ENCODE measurements around the gene SLC35F3. TPM values are rescaled to one million over a fixed set of nuclear protein-coding genes. Genes with fewer than 3 reads are reported as not detected.

The SLC35F3 gene
- total RNA-seq, 1 experiment from 2014 or later, result not detected

GRCh38 chr1:234373959-234374254, 469.4 kb downstream of the SLC35F3 start:
- peaks cover 47% of the 10 kb centered on the region for H3K36me3 Mint-ChIP-seq (ENCODE audit: insufficient read depth, unreplicated experiment)
- POLR2A ChIA-PET, result interaction anchor here (0.6 to 1.8 kb wide), 6 partner anchors 10 to 602 kb away, joined by 3 to 15 read pairs (median 4); no protein-coding TSS in a partner anchor

More at GRCh38 chr1:234373959-234374254, 469.4 kb downstream of the SLC35F3 start:
- peak overlapping the region; percentile 99 for H3K4me3 Mint-ChIP-seq (ENCODE audit: unreplicated experiment)
- Histone ChIP-seq H3K4me1 (0 out of 2 replicates have a peak, but pooled peaks cover 4% of the 10 kb centered on the region), H3K9me3 (no peaks in the 10 kb centered on the region), H3K36me3 (ENCODE audit: control insufficient read depth, insufficient read depth, low read length) (peaks cover 2% of the 10 kb centered on the region), H3K27me3 (replicated peaks; ENCODE audit: control insufficient read depth, insufficient read depth, low read length) (no peaks in the 10 kb centered on the region), H3K4me3 (ENCODE audit: low read depth, low read length) (peak overlapping the region; percentile 77)
- no peaks in the 10 kb centered on the region for H3K4me1 Mint-ChIP-seq (ENCODE audit: low read depth, unreplicated experiment)
- peak overlapping the region; percentile 97 for H3K27ac Mint-ChIP-seq (ENCODE audit: unreplicated experiment)
- no peaks in the 10 kb centered on the region for H3K27me3 Mint-ChIP-seq (ENCODE audit: insufficient read depth, unreplicated experiment)
- CTCF ChIA-PET, result interaction anchor here (0.6 to 1.8 kb wide), 5 partner anchors 51 to 262 kb away, joined by 3 to 6 read pairs (median 3); no protein-coding TSS in a partner anchor
- no peak for DNase-seq
- BruUV-seq (replicated peaks), result no TSS peak
- no peaks in the 10 kb centered on the region for H3K9me3 Mint-ChIP-seq (ENCODE audit: unreplicated experiment)
- intact Hi-C loops (cut with micrococcal nuclease; ENCODE audit: unreplicated experiment), result loop anchor here (2.0 kb wide), 2 partner anchors 17 to 105 kb away; partner anchors contain the start of gene TARBP1
- no peak for TF ChIP-seq CTCF (IDR thresholded peaks at IDR 0.05; ENCODE audit: insufficient read depth in 1 of 2, low read depth in 1 of 2, low read length in 1 of 2, severe bottlenecking in 1 of 2, unreplicated experiment in 1 of 2)

Small RNA genes lying within 50 kb of the gene (microRNA-seq; reads per million reads assigned to microRNA genes)
- not detected for gene MIR4671
